HepG2 (cell line): ENCODE measurements around the gene SULT2B1. TPM values are rescaled to one million over a fixed set of nuclear protein-coding genes. Genes with fewer than 3 reads are reported as not detected.

Experiments used
- AKAP8 ChIP-seq: sonication (generic); formaldehyde crosslinking; IDR thresholded peaks from 2 replicates; pipeline ENCODE4 v1.5.1; 2020; ENCODE audit warnings: mild to moderate bottlenecking, missing genetic modification reagents
- CEBPG ChIP-seq: IDR thresholded peaks from 2 replicates; pipeline ENCODE4 v1.6.1; 2016
- DNMT3B ChIP-seq: conservative IDR thresholded peaks from 2 replicates; pipeline ENCODE4 v1.6.1; 2016; ENCODE audit warnings: missing biosample characterization, control low read depth
- FOXC1 ChIP-seq: sonication (generic); formaldehyde crosslinking; IDR thresholded peaks from 2 replicates; pipeline ENCODE4 v1.8.0; 2022; ENCODE audit warnings: mild to moderate bottlenecking, missing genetic modification reagents, borderline replicate concordance
- HBP1 ChIP-seq: IDR thresholded peaks from 2 replicates; pipeline ENCODE4 v1.6.1; 2016; ENCODE audit warnings: low read depth, control low read depth
- HNRNPH1 ChIP-seq: fragments of 200-400 bp; formaldehyde crosslinking; optimal IDR thresholded peaks from 2 replicates; pipeline ENCODE3; 2017; ENCODE audit warnings: mild to moderate bottlenecking, low read depth, low read length
- KAT8 ChIP-seq: IDR thresholded peaks from 2 replicates; pipeline ENCODE4 v1.6.1; 2016; ENCODE audit warnings: missing genetic modification reagents, missing compliant biosample characterization
- MBNL3 ChIP-seq: fragments of 250-450 bp; sonication (Bioruptor Pico); conservative IDR thresholded peaks from 2 replicates; pipeline ENCODE4 v1.8.0; 2022; ENCODE audit warnings: mild to moderate bottlenecking, inconsistent platforms
- MXD3 ChIP-seq: IDR thresholded peaks from 2 replicates; pipeline ENCODE4 v1.6.1; 2016; ENCODE audit warnings: mild to moderate bottlenecking, missing biosample characterization, missing genetic modification reagents
- POGK ChIP-seq: sonication (generic); formaldehyde crosslinking; conservative IDR thresholded peaks from 2 replicates; pipeline ENCODE4 v1.8.0; 2022; ENCODE audit warnings: mild to moderate bottlenecking, moderate library complexity, missing genetic modification reagents
- SALL2 ChIP-seq: sonication (generic); formaldehyde crosslinking; IDR thresholded peaks from 2 replicates; pipeline ENCODE4 v1.8.1; 2023; ENCODE audit warnings: mild to moderate bottlenecking, missing genetic modification reagents, inconsistent platforms
- SAP130 ChIP-seq: IDR thresholded peaks from 2 replicates; pipeline ENCODE4 v1.6.1; 2016; ENCODE audit warnings: low read depth
- TBL1XR1 ChIP-seq: fragments of 150-350 bp; IDR thresholded peaks from 2 replicates; pipeline ENCODE4 v1.6.1; 2014; ENCODE audit warnings: borderline replicate concordance, low read length; ENCODE audit not compliant: partially characterized antibody
- TFDP1 ChIP-seq: IDR thresholded peaks from 2 replicates; pipeline ENCODE4 v1.6.1; 2016; ENCODE audit warnings: missing compliant biosample characterization, missing genetic modification reagents, borderline replicate concordance
- ZFP36 ChIP-seq: fragments of 150-350 bp; IDR thresholded peaks from 2 replicates; pipeline ENCODE4 v1.6.1; 2018; ENCODE audit warnings: borderline replicate concordance, low read length, low read depth; ENCODE audit not compliant: partially characterized antibody
- ZNF235 ChIP-seq: sonication (generic); formaldehyde crosslinking; IDR thresholded peaks from 2 replicates; pipeline ENCODE4 v1.8.1; 2023; ENCODE audit warnings: mild to moderate bottlenecking, missing genetic modification reagents, borderline replicate concordance
- ZNF276 ChIP-seq: sonication (generic); formaldehyde crosslinking; IDR thresholded peaks from 2 replicates; pipeline ENCODE4 v1.4.0; 2020; ENCODE audit warnings: mild to moderate bottlenecking, low read depth, missing genetic modification reagents
- ZNF589 ChIP-seq: sonication (generic); formaldehyde crosslinking; conservative IDR thresholded peaks from 2 replicates; pipeline ENCODE4 v1.8.0; 2022; ENCODE audit warnings: mild to moderate bottlenecking, moderate library complexity, missing genetic modification reagents
- ZNF660 ChIP-seq: sonication (generic); formaldehyde crosslinking; IDR thresholded peaks from 2 replicates; pipeline ENCODE4 v1.5.1; 2020; ENCODE audit warnings: mild to moderate bottlenecking, low read depth, missing genetic modification reagents, borderline replicate concordance
- ZNF766 ChIP-seq: sonication (generic); formaldehyde crosslinking; IDR thresholded peaks from 2 replicates; pipeline ENCODE4 v1.5.0; 2020; ENCODE audit warnings: missing genetic modification reagents, borderline replicate concordance
- ZNF775 ChIP-seq: sonication (generic); formaldehyde crosslinking; IDR thresholded peaks from 2 replicates; pipeline ENCODE4 v1.4.0; 2020; ENCODE audit warnings: missing genetic modification reagents, mild to moderate bottlenecking, moderate library complexity, borderline replicate concordance
- ZNF891 ChIP-seq: sonication (generic); formaldehyde crosslinking; IDR thresholded peaks from 2 replicates; pipeline ENCODE4 v1.5.0; 2020; ENCODE audit warnings: mild to moderate bottlenecking, missing genetic modification reagents
- polyA plus RNA-seq, 8 experiments: library from polyadenylated mRNA; depleted of rRNA in 3 of 8; stranded (reverse) in 7 of 8; unstranded in 1 of 8; fragments of >200 nt; fragmentation: Illumina TruSeq in 4 of 8; extraction: Trizol in 4 of 8; gene quantifications; 2 replicates each; pipeline versions ENCODE4 v1.2.1 to v1.2.3, GENCODE V29; 2011 to 2016; ENCODE audit warnings: low read depth in 4 of 8, missing spikeins in 1 of 8, mixed read lengths in 1 of 8; ENCODE audit not compliant: insufficient read depth in 1 of 8
- total RNA-seq, 5 experiments: library from RNA; depleted of rRNA; stranded (reverse); fragments of >200 nt; fragmentation: Illumina TruSeq; extraction: Trizol; gene quantifications; 2 replicates each; pipeline ENCODE4 v1.2.3, GENCODE V29; 2016; ENCODE audit warnings: low read depth in 1 of 5

The SULT2B1 gene
- total and polyA plus RNA-seq, 2 of the 13 experiments (the other 11 are each of a cell fraction or from before 2014, with no cell fraction given): 0.13 TPM; not detected in 1

GRCh38 chr19:48513289-48514122, 38.5 kb upstream of the SULT2B1 start (continued):
- no peak for TF ChIP-seq TBL1XR1
- TF ChIP-seq KAT8: peak; percentile 19; the same call in 1 of the 2 replicates
- 0 out of 2 replicates have a peak, but pooled peaks have one; percentile 63 for TF ChIP-seq ZNF276
- TF ChIP-seq DNMT3B (CRISPR knock-in tag): no peak
- no peak for TF ChIP-seq ZNF891
- no peak for TF ChIP-seq HBP1 (CRISPR knock-in tag)
- TF ChIP-seq CEBPG (CRISPR knock-in tag): 0 out of 2 replicates have a peak, but pooled peaks have one; percentile 15
- 0 out of 2 replicates have a peak, but pooled peaks have one; percentile 23 for TF ChIP-seq SALL2 (CRISPR knock-in tag)
- TF ChIP-seq ZNF660: no peak
- TF ChIP-seq POGK (CRISPR knock-in tag): peak; percentile 71; the same call in 1 of the 2 replicates
- no peak for TF ChIP-seq HNRNPH1
- TF ChIP-seq SAP130 (CRISPR knock-in tag): peak; percentile 47
- TF ChIP-seq ZNF766 (CRISPR knock-in tag): no peak
- no peak for TF ChIP-seq ZNF775 (CRISPR knock-in tag)
- no peak for TF ChIP-seq ZFP36
- 0 out of 2 replicates have a peak, but pooled peaks have one; percentile 22 for TF ChIP-seq ZNF589
- TF ChIP-seq AKAP8 (CRISPR knock-in tag): no peak
- no peak for TF ChIP-seq ZNF235 (CRISPR knock-in tag)
- no peak for TF ChIP-seq FOXC1 (CRISPR knock-in tag)
- no peak for TF ChIP-seq MBNL3
- TF ChIP-seq MXD3: no peak
- TF ChIP-seq TFDP1 (CRISPR knock-in tag): peak; percentile 19; the same call in 1 of the 2 replicates
